Endothelial cell of umbilical vein (primary cell): ENCODE measurements around the gene HRNR. TPM values are rescaled to one million over a fixed set of nuclear protein-coding genes. Genes with fewer than 3 reads are reported as not detected.
"Not testable (repeated sequence)": the region's sequence is repeated elsewhere in the genome, so short reads cannot be mapped to it uniquely, and the experiment has no call there.

Experiments
- BruUV-seq: library from RNA; stranded (reverse); fragments of 400-500 nt; replicated peaks from 2 replicates; lab custom pipeline; 2021; lab: Mats Ljungman, UMichigan
- CTCF ChIA-PET: fragments of 300-600, 350-600 bp; sonication (Branson Sonifier 250); formaldehyde crosslinking; loops from one replicate; lab custom pipeline; 2021; ENCODE audit warnings: antibody characterized with exemption, inconsistent platforms; lab: Charles Lee
- POLR2A ChIA-PET: fragments of 300-600, 350-600 bp; sonication (Branson Sonifier 250); formaldehyde crosslinking; loops from one replicate; lab custom pipeline; 2021; ENCODE audit warnings: antibody characterized with exemption, inconsistent platforms; lab: Charles Lee
- DNase-seq: peaks from one replicate; pipeline ENCODE4 v3.0.0-alpha.2; 2011; ENCODE audit warnings: low read depth, low spot score
- FAIRE-seq: peaks from 2 replicates; lab custom pipeline; 2011; peaks lifted over from hg19 to GRCh38; lab: Jason Lieb, UNC
- H2AFZ ChIP-seq: 2 replicates; pipeline ENCODE4 v1.6.0; 2012; ENCODE audit warnings: low read depth, low read length, control low read depth, inconsistent platforms
- H3K27ac ChIP-seq: 2 replicates; pipeline ENCODE4 v1.5.1; 2011; ENCODE audit warnings: low read depth, mild to moderate bottlenecking, control low read depth, low read length, moderate library complexity; ENCODE audit not compliant: insufficient read depth
- H3K27me3 ChIP-seq, 2 experiments: 2 replicates each; pipeline versions ENCODE4 v1.6.0 to v1.6.1; 2011; ENCODE audit warnings: low read length in 2 of 2, mixed read lengths in 1 of 2; ENCODE audit not compliant: control insufficient read depth in 2 of 2, insufficient read depth in 2 of 2
- H3K36me3 ChIP-seq, 2 experiments: 2 replicates in 1 of 2; 3 replicates in 1 of 2; pipeline ENCODE4 v1.5.1; 2011; ENCODE audit warnings: low read length in 2 of 2, mild to moderate bottlenecking in 1 of 2, moderate library complexity in 1 of 2; ENCODE audit not compliant: control insufficient read depth in 2 of 2, insufficient read depth in 2 of 2; ENCODE audit errors: extremely low read depth in 1 of 2
- H3K4me1 ChIP-seq: 3 replicates; pipeline ENCODE4 v1.5.1; 2011; ENCODE audit warnings: mild to moderate bottlenecking, low read length; ENCODE audit not compliant: control insufficient read depth, insufficient read depth; ENCODE audit errors: extremely low read depth
- H3K4me2 ChIP-seq: 2 replicates; pipeline ENCODE4 v1.6.1; 2011; ENCODE audit warnings: low read length, control low read depth, mixed read lengths; ENCODE audit not compliant: insufficient read depth
- H3K4me3 ChIP-seq, 3 experiments: fragments of 200-600 bp in 1 of 3; sonication (generic), shearing (Covaris generic) in 1 of 3; replicated peaks in 1 of 3; 2 replicates each; pipeline ENCODE4 v1.5.1; 2011 to 2016; ENCODE audit warnings: control low read depth in 3 of 3, low read length in 3 of 3, mild to moderate bottlenecking in 2 of 3, inconsistent platforms in 1 of 3, low read depth in 1 of 3, moderate library complexity in 1 of 3; ENCODE audit not compliant: insufficient read depth in 1 of 3
- H3K79me2 ChIP-seq: 2 replicates; pipeline ENCODE4 v1.6.0; 2012; ENCODE audit warnings: low read length, inconsistent platforms; ENCODE audit not compliant: control insufficient read depth, insufficient read depth
- H3K9ac ChIP-seq: replicated peaks from 2 replicates; pipeline ENCODE3; 2011; ENCODE audit warnings: low read length, control low read depth; ENCODE audit not compliant: insufficient read depth; ENCODE audit errors: extremely low read depth
- H3K9me1 ChIP-seq: replicated peaks from 3 replicates; pipeline ENCODE4 v1.6.0; 2011; ENCODE audit warnings: mild to moderate bottlenecking, low read length; ENCODE audit not compliant: control insufficient read depth, insufficient read depth; ENCODE audit errors: extremely low read depth
- H3K9me3 ChIP-seq: replicated peaks from 2 replicates; pipeline ENCODE4 v1.5.1; 2012; ENCODE audit warnings: low read length, inconsistent platforms; ENCODE audit not compliant: control insufficient read depth, insufficient read depth
- H4K20me1 ChIP-seq: replicated peaks from 2 replicates; pipeline ENCODE3; 2011; ENCODE audit warnings: mild to moderate bottlenecking, low read length; ENCODE audit not compliant: control insufficient read depth, insufficient read depth; ENCODE audit errors: extremely low read depth
- GATA2 ChIP-seq: IDR thresholded peaks from 2 replicates; pipeline ENCODE4 v1.7.0; 2011; ENCODE audit warnings: low read depth, mild to moderate bottlenecking, moderate library complexity, mixed read lengths, low read length; ENCODE audit not compliant: insufficient read length, insufficient read depth
- dilution Hi-C: fragments of 300-500 bp; cut with MboI; formaldehyde crosslinking; loops from one replicate; pipeline ENCODE4 v1.15.0; 2019; ENCODE audit warnings: low sequenced_read_pairs; ENCODE audit not compliant: extremely low pct_ligation_motif_present
- intact Hi-C: fragments of 100-400 bp; cut with micrococcal nuclease; formaldehyde crosslinking; loops from one replicate; pipeline ENCODE4 v1.10.0; 2022
- polyA plus RNA-seq, 4 experiments: library from polyadenylated mRNA; depleted of rRNA in 3 of 4; stranded (reverse) in 3 of 4; unstranded in 1 of 4; fragments of >200 nt; gene quantifications; 2 replicates each; pipeline versions ENCODE4 v1.2.1 to v1.2.3, GENCODE V29; 2011 to 2012; ENCODE audit warnings: missing spikeins in 1 of 4
- total RNA-seq: library from RNA; stranded (reverse); gene quantifications from 2 replicates; pipeline ENCODE4 v1.2.3, GENCODE V29; 2021

HRNR gene
- total and polyA plus RNA-seq, 2 donors (not counting 3 experiments of a cell fraction or from before 2014, with no cell fraction given), result not detected

- BruUV-seq, H3K4me2 ChIP-seq, H3K9me1 ChIP-seq, H3K79me2 ChIP-seq, H3K36me3 ChIP-seq, H3K9ac ChIP-seq, POLR2A ChIA-PET, FAIRE-seq, H3K4me3 ChIP-seq, H3K9me3 ChIP-seq, H3K4me1 ChIP-seq, intact Hi-C loops, dilution Hi-C loops, H3K27me3 ChIP-seq, H2AFZ ChIP-seq, H4K20me1 ChIP-seq, DNase-seq, H3K27ac ChIP-seq, CTCF ChIA-PET: not testable (repeated sequence)
These were observed 4.6 kb downstream of the HRNR start for GRCh38 chr1:152219438-152219837.

GRCh38 chr1:152218762-152219436, 5.1 kb downstream of the HRNR start:
- no peak for TF ChIP-seq GATA2
- no peaks in the 10 kb centered on the region for H3K36me3 ChIP-seq
- H3K9me3 ChIP-seq, result no peaks in the 10 kb centered on the region
- no peak overlapping the region for H3K9ac ChIP-seq
- no peak overlapping the region for H3K4me3 ChIP-seq
- H3K27me3 ChIP-seq, result no peaks in the 10 kb centered on the region
- intact Hi-C loops (no loop called here), dilution Hi-C loops (no loop called here)
- no peak overlapping the region for H3K4me2 ChIP-seq
- FAIRE-seq, result no peak
- DNase-seq, result no peak
- no peaks in the 10 kb centered on the region for H3K79me2 ChIP-seq
- H2AFZ ChIP-seq, result no peak overlapping the region
- H3K9me1 ChIP-seq, result no peaks in the 10 kb centered on the region
- no peaks in the 10 kb centered on the region for H4K20me1 ChIP-seq
- POLR2A ChIA-PET, result no interaction called here
- CTCF ChIA-PET, result no interaction called here
- BruUV-seq, result no TSS peak
- no peaks in the 10 kb centered on the region for H3K4me1 ChIP-seq
- no peak overlapping the region for H3K27ac ChIP-seq

- H3K4me2 ChIP-seq, H3K79me2 ChIP-seq, H2AFZ ChIP-seq, H3K4me3 ChIP-seq, H3K9ac ChIP-seq, CTCF ChIA-PET, H4K20me1 ChIP-seq, POLR2A ChIA-PET, DNase-seq, H3K4me1 ChIP-seq, H3K36me3 ChIP-seq, FAIRE-seq, intact Hi-C loops, dilution Hi-C loops, BruUV-seq, H3K27ac ChIP-seq, H3K9me3 ChIP-seq, H3K9me1 ChIP-seq, H3K27me3 ChIP-seq: not testable (repeated sequence)
These were observed 8.4 kb downstream of the HRNR start for GRCh38 chr1:152215604-152216003.

GRCh38 chr1:152214911-152215310, 9.1 kb downstream of the HRNR start:
- intact Hi-C loops, H4K20me1 ChIP-seq, H3K79me2 ChIP-seq, BruUV-seq, H3K9me3 ChIP-seq, FAIRE-seq, dilution Hi-C loops, CTCF ChIA-PET, POLR2A ChIA-PET, H3K4me1 ChIP-seq, H3K27ac ChIP-seq, H3K36me3 ChIP-seq, DNase-seq, H3K27me3 ChIP-seq, H3K9ac ChIP-seq, H3K4me3 ChIP-seq, H3K9me1 ChIP-seq, H3K4me2 ChIP-seq, H2AFZ ChIP-seq: not testable (repeated sequence)
